NOMO-1 (cell line): ENCODE results near the gene B4GALT2.
A peak's percentile ranks its signal among the peaks of the same experiment; 100 is the strongest.

Experiments used
- DNase-seq, 2 experiments: peaks; one replicate each; lab custom pipeline; 2025; ENCODE audit not compliant: unreplicated experiment in 2 of 2; lab: John Stamatoyannopoulos, UW

Gene B4GALT2

DNA sequence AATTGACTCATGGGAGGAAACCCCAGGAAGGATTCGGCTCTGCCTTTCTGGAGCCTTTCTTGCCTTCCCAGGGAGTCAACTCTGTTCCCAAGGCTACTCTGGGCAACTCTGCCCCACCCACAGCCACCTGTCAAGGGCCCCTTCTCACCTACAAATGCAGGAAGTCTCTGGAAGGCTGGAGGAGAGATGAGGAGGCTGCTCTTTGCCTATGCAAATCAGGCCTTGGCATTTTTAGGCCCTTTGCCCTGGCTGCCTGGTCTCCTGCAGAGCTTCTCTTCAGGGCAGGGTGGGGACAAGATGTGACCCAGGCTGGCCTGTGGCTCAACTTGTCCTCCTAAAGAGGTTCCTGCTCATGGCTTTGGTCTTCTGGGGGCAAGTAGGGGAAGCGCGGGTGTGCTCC, 46.8 kb downstream of the B4GALT2 start:
- DNase-seq, result no peak

DNA sequence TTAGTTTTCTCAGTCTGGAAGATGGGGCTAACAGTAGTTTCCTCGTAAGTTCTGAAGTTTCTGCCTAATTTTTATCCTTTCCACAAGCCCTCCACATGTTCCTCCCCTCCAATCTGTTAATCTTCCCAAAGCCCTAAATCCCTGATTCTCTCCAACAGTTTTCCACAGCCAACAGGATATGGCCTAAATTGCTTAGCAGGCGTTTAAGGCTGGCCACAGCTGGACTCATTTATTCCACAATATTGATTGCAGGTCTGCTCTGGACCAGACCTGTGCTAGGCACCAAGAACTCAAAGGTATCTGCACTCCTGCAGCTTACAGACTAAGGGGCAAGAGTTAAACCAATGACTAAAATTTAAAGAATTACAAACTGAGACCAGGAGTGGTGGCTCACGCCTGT, 48.3 kb downstream of the B4GALT2 start:
- no peak for DNase-seq

DNA sequence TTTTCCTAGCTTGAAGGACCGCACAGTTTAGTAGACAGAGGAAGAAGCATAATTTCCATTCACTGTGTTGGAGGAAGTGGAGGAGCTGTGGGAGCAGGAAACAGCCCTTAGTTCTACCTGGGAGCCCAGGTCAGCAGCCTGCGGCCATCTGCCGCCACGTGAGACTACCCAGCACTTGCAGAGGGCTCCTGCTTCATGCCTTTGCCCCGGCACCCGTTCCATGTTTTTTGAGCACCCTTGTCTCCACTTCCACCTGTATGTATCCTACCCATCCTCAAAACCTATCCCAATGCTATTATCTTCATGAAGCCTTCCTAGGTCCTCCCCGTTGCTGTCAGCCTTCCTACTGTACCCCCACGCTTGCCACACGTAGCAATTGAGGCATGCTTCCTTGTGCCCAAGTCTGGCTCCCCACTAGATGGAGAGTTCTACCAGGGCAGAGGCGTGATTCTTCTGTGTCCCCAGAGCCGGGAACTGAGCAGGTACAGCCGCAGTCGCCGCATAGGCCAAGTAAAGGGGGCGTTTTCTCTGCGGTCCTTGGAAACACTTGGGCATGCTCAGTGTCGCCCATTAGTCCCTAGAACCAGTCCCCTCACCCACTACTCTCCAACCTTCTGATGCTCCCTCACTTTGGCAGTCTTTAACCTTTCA, 50.4 kb downstream of the B4GALT2 start:
- DNase-seq, result peak in 1 of 2 experiments; percentile 57

DNA sequence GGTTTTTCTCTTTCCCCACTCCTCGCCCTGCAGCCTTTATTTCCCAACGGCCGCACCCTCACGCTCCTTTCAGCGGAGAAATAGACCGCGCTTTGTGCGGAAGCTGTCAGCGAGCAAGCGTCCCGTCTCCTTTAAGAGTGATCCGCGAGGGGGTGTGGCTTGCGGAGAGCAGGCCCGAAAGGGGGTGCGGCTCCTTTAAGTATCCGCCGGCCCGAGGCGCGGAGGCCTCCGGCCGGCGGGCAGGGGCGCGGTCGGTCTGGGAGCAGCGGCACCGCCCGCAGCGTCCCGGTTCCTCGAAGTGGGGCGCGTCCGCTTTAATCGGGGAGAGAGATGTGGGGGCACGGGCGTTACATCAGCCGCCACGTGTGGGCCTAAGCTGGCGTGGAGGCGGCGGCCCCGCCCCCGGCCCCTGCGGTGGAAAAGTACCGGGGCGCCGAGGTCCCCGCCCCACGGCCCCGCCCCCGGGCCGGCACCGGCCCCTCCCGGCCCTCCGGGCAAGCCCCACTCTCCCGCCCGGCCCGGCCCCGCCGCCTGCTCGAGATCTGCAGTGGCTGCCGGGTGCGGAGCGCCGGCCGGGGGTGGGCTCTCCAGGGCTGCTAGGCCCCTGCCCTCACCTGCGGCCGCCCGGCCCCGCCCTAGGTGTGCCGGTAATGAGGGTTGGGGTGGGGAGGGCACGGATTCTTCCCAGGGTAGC, 51.0 kb downstream of the B4GALT2 start:
- peak; percentile 89 to 92 for DNase-seq

- DNase-seq, result peak; percentile 12 to 49
Measured at GRCh38 chr1:44030605-44031251, 51.7 kb downstream of the B4GALT2 start.

DNA sequence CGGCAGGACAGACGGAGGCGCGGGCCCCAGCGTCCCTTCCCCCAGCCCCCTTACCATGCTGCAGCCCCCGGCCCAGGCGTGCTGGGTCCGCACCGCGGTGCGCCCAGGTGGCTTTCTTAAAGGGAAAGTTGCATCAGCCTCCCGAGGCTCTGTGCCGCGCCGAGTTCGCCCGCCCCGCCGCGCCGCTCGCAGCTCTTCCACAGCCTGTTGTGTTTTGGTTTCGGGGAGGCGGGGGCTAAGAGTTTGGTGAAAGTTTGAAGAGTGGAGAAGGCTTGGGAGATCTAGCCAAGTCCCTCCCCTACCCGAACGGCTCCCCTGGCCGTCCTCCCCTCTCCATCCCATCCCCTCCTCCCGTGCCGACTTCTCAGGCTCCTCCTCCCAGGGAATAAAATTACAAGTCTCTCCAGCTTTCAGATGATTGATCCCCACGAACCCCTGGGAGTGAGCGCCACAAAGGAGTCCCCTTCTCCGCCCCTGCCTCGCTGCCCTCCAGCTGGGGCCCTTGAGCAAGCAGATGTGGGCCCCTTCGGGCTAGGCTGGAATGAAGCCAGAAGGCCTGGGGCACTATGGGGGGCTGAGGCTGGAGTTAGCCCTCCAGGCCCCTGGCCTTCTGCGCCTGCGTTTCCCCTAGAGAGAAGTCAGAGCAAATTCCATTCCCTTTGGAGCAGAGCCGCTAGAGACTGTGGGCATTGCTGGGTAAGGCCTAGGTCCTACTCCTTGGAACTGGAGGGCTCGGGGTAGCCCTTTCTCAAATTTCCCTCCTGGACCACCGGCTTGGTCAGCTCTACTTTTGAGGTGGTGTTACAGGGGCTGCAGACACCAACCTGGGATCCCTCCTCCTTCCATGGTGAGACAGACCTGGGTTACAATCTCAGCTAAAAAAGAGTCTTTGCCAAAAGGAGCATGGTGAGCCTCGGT, 52.5 kb downstream of the B4GALT2 start, which contains the start of gene SLC6A9:
SLC6A9 (minus strand) TSS at position 211 of the 918 bp plus-strand sequence. CDS start 7,185 bp downstream, outside the sequence.
- DNase-seq, result peak in 1 of 2 experiments; percentile 12

DNA sequence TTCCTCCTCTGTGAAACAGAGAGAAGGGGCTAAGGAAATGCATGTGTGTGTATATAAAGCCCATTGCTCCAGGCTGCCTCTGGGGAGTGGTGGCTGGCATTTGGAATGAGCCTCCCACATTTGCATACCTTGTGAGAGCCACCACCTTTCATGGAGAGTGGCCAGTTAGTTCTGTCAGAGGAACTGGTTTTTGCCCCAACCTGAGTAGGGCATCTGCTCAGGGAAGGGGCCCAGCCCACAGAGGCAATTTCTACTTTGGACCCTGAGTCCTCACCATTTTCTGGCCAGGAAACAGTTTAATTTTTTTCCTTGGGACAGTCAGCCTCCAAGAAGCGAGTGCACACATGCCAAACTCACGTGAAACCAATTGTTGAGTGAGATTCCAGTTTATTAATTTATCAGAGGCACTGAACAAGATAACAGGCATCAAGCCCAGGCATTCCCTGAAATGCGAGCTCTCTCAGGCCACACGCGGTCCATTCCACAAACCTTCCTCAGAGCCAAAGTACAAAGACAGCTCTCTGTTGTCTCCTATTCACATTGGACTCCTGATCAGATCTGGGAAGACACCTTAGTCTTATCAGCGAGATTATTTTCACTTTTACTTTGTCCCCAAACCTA, 53.3 kb downstream of the B4GALT2 start:
- DNase-seq, result no peak

DNA sequence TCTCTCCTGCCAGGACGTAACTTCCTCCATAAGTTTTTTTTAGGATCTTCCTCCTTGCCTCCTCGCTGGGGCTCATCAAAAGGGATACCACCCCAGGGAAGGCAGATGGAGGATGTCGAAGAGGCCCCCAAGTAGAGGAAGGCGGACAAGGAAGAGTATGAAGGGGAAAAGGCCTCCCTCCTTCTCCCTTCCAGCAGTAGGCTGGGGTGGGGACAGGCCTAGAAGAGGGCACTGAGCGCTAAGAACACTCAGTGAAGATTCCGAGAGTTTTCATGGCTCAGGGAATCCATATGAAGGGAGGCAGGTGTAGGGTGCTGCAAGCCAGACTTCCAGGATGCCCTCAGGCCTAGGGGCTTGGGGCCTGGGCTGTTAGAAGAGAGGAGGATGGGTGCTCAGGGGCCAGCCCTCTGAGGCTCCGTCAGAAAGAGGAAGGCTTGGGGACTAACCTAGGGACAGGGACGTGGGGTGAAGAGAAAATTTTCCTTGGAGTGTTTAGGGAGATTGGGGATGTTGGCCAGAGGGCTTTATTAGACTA, 54.1 kb downstream of the B4GALT2 start:
- DNase-seq, result no peak

DNA sequence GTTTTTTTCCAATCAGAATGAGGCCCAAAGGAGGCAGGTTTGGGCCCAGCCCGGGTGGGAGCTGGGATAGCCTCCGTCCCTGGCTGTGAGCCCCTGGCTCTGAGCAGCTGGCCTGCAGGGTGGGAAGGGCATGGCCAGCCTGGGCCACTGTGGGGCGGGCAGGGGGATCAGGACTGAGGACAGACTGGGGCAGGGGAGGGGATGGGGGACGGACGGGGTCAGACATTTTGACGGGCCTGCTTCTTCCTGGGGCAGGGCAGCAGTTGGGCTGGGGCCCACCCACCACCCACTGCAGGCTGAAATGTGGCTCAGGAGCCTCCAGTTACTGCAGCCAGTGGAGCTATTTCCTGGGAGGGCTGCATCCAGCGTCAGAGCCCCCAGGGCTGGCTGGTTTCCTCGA, 54.7 kb downstream of the B4GALT2 start:
- no peak for DNase-seq

- DNase-seq, result no peak
Measured at GRCh38 chr1:44034423-44034822, 55.4 kb downstream of the B4GALT2 start.

GRCh38 chr1:44034976-44035716, 56.1 kb downstream of the B4GALT2 start:
- DNase-seq, result no peak

- DNase-seq, result no peak
Measured at GRCh38 chr1:44035726-44036408, 56.9 kb downstream of the B4GALT2 start.

DNA sequence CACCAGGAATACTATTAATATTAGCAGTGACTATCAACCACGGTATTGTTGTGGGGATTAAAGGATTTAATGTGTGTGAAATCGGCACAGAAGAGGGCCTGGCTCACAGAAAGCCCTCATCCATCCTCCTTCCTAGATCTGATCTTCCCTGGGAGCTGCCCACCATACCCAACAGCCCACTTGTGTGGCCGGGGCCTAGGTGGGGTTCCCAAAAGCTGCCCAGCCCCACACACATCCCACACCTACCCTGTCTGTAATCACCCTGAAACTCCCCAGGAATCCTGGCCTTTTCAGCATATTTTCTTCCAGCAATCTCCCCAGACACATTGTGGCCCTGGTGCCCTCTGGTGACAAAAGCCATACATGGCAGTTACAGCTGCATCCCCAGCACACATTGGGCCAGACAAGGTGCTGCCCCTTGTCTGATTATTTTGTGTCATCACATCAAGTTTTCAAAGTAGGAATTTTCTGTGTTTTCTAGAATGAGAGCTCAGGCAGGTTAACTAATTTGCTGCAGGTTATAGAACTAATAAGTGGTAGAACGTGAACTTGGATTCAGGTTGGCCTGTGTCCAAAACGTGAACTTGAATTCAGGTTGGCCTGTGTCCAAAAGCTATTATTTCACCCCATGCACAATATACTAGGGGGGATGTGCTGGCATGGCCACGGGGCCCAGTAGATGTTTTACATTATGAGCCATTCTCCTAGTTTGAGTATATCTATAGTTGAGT, 57.6 kb downstream of the B4GALT2 start:
- peak; percentile 32 to 44 for DNase-seq

DNA sequence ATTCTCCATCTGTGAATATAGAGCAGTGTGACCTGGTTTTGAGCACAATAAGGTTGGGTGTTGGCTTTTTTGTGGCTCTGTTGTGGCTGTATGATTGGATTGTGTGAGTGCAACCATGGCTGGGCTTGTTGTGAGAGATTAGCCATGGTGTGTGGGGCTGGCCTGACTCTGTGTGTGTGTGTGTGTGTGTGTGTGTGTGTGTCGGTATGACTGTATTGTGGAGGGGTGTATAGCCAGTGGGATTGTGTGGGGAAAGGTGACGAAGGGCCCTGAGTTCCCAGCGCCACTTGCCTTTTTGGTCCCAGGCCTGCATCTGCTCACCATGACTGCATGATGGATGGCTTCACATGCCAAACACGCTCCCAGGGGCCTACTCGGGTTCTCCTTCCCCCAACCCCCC, 58.1 kb downstream of the B4GALT2 start:
- no peak for DNase-seq

- no peak for DNase-seq
Measured at GRCh38 chr1:44038876-44039657, 60.1 kb downstream of the B4GALT2 start.

DNA sequence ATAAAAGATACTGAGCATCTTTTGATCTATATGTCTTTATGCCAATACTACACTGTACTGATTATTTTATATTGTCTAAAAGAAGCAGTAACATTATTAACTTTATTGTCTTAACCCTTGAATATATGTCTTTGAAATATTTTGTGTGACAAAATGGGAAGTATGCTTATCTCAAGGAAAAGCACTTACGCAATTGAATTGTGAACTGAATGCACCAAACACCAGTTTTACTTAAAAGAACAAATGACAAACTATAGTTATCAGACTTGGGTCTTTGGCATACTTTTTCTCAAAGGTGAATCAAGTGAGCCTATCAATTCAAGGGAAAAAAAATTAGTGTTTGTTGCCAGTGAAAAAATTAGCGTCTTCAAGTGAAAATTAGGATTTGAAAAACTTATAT, 61.4 kb downstream of the B4GALT2 start:
- DNase-seq, result peak in 1 of 2 experiments; percentile 37
